ENCODE measurements around the gene KRT16.

DNA sequence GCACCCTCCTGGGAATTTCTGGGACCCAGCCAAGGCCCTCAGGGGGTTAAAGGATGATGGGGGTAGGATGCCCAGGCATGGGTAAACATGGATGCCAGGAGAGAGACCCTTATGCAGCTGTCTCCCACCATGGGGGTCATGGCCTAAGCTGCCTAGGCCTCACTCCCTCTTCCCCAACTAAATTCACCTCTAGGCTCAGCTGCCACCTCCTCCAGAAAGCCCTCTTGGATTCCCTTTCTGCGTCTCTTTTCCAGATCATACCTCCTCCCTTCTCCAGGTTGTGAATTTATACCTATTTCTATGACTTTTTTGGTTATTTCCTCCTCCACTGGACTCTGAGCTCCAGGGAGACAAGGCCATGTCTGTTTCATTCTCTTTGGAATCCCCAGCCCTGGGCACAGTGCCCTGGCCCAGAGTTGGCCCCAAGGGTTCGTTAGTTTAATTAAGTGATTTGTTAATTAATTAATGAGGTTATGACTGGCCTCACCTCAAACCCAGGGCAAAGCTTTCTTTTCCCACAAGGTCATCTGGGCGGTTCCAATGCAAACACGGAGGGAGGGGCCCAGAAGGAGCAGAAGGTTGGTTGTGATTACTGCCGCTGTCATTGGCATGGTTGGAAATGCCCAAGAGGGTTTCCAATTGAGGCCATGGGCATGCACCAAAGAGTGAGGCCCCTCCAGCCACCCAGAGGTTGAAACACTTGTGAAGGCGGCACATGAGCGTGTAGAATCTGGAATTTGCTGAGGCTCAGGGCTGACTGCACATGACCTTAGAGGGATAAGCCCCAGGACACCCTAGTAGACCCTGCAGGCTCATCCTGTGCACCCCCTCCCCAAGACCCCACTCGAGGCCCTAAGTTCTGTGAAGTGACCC lies 18.7 kb upstream of the KRT16 start:
- TF ChIP-seq, protein P1, sequence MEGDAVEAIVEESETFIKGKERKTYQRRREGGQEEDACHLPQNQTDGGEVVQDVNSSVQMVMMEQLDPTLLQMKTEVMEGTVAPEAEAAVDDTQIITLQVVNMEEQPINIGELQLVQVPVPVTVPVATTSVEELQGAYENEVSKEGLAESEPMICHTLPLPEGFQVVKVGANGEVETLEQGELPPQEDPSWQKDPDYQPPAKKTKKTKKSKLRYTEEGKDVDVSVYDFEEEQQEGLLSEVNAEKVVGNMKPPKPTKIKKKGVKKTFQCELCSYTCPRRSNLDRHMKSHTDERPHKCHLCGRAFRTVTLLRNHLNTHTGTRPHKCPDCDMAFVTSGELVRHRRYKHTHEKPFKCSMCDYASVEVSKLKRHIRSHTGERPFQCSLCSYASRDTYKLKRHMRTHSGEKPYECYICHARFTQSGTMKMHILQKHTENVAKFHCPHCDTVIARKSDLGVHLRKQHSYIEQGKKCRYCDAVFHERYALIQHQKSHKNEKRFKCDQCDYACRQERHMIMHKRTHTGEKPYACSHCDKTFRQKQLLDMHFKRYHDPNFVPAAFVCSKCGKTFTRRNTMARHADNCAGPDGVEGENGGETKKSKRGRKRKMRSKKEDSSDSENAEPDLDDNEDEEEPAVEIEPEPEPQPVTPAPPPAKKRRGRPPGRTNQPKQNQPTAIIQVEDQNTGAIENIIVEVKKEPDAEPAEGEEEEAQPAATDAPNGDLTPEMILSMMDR (IDR thresholded peaks at IDR 0.05; ENCODE audit: borderline replicate concordance, extremely low read depth, low read length, poor library complexity, severe bottlenecking) = no peak
- no peak for TF ChIP-seq EZH2 (IDR thresholded peaks at IDR 0.05; ENCODE audit: borderline replicate concordance, low read depth, low read length, severe bottlenecking)
